HCT116 (cell line): ENCODE measurements around the gene PRDM8. TPM values are rescaled to one million over a fixed set of nuclear protein-coding genes. Genes with fewer than 3 reads are reported as not detected.

ENCODE experiments used
- ATAC-seq: fragments of 200-7000 bp; cut with Tn5 transposase; 2 replicates; pipeline ENCODE4 v1.9.1; 2020; ENCODE audit warnings: mild to moderate bottlenecking, moderate library complexity
- BruUV-seq: library from RNA; stranded (reverse); fragments of 400-500 nt; replicated peaks from 2 replicates; lab custom pipeline; 2021; lab: Mats Ljungman, UMichigan
- CTCF ChIA-PET: fragments of 300-600 bp; sonication (Branson Sonifier 250); formaldehyde crosslinking; loops from one replicate; lab custom pipeline; 2021; ENCODE audit warnings: antibody characterized with exemption; lab: Charles Lee
- POLR2A ChIA-PET: fragments of 300-600, 350-600 bp; sonication (Branson Sonifier 250); formaldehyde crosslinking; loops from one replicate; lab custom pipeline; 2021; ENCODE audit warnings: antibody characterized with exemption; lab: Charles Lee
- RAD21 ChIA-PET, 2 experiments: fragments of 300-600 bp; sonication (Branson Sonifier 250); formaldehyde crosslinking; loops; one replicate each; lab custom pipeline; 2023; ENCODE audit warnings: low total read pairs in 2 of 2; ENCODE audit not compliant: uncharacterized antibody in 2 of 2, unreplicated experiment in 2 of 2, low non-redundant PET in 1 of 2; lab: Charles Lee
- DNase-seq: peaks from one replicate; pipeline ENCODE4 v3.0.0-alpha.2; 2010; ENCODE audit warnings: low read depth, low spot score
- H2AFZ ChIP-seq: fragments of 200-600 bp; shearing (Covaris generic), sonication (generic); 2 replicates; pipeline ENCODE4 v1.6.1; 2017; ENCODE audit warnings: low read depth, mixed run types, mixed read lengths, antibody characterized with exemption, low read length; ENCODE audit not compliant: poor library complexity, severe bottlenecking
- H3K27ac ChIP-seq: 2 replicates; pipeline ENCODE4 v1.5.1; 2012; ENCODE audit warnings: low read depth, low read length
- H3K27me3 ChIP-seq: fragments of 200-600 bp; sonication (generic); 2 replicates; pipeline ENCODE4 v1.6.1; 2016; ENCODE audit warnings: mixed run types, low read length, mixed read lengths; ENCODE audit not compliant: insufficient read depth
- H3K36me3 ChIP-seq, 2 experiments: fragments of 200-500 bp in 1 of 2; fragments of 200-600 bp in 1 of 2; sonication (Bioruptor generic) in 1 of 2; sonication (generic) in 1 of 2; 2 replicates each; pipeline versions ENCODE4 v1.5.1 to v1.6.1; 2014 to 2016; ENCODE audit warnings: low read length in 2 of 2, inconsistent platforms in 1 of 2, mixed read lengths in 1 of 2, mixed run types in 1 of 2; ENCODE audit not compliant: insufficient read depth in 2 of 2, control insufficient read depth in 1 of 2
- H3K4me1 ChIP-seq, 2 experiments: fragments of 200-600 bp in 1 of 2; sonication (generic) in 1 of 2; 2 replicates each; pipeline versions ENCODE4 v1.5.1 to v1.6.1; 2012 to 2017; ENCODE audit warnings: low read length in 2 of 2, inconsistent platforms in 1 of 2, mild to moderate bottlenecking in 1 of 2, mixed read lengths in 1 of 2, mixed run types in 1 of 2, moderate library complexity in 1 of 2; ENCODE audit not compliant: insufficient read depth in 2 of 2, control insufficient read depth in 1 of 2
- H3K4me2 ChIP-seq: fragments of 200-600 bp; sonication (generic); 2 replicates; pipeline ENCODE4 v1.6.1; 2017; ENCODE audit warnings: mixed run types, low read length, mixed read lengths
- H3K4me3 ChIP-seq, 2 experiments: fragments of 200-600 bp in 1 of 2; sonication (generic) in 1 of 2; replicated peaks in 1 of 2; 2 replicates each; pipeline ENCODE4 v1.5.1; 2011 to 2016; ENCODE audit warnings: low read length in 2 of 2, control low read depth in 1 of 2, low read depth in 1 of 2, mild to moderate bottlenecking in 1 of 2, mixed read lengths in 1 of 2, mixed run types in 1 of 2
- H3K79me2 ChIP-seq: fragments of 200-600 bp; sonication (generic); 2 replicates; pipeline ENCODE4 v1.6.1; 2017; ENCODE audit warnings: mild to moderate bottlenecking, mixed run types, low read length, moderate library complexity, mixed read lengths; ENCODE audit not compliant: insufficient read depth
- H3K9ac ChIP-seq: fragments of 200-600 bp; sonication (generic); 2 replicates; pipeline ENCODE4 v1.6.1; 2016; ENCODE audit warnings: low read length, mixed read lengths
- H3K9me2 ChIP-seq: fragments of 200-600 bp; sonication (generic), shearing (Covaris generic); 2 replicates; pipeline ENCODE4 v1.6.1; 2017; ENCODE audit warnings: mixed run types, mild to moderate bottlenecking, moderate library complexity; ENCODE audit not compliant: insufficient read depth
- H3K9me3 ChIP-seq, 2 experiments: fragments of 200-500 bp in 1 of 2; fragments of 200-600 bp in 1 of 2; sonication (Bioruptor generic) in 1 of 2; sonication (generic) in 1 of 2; 2 replicates each; pipeline ENCODE4 v1.6.1; 2014 to 2017; ENCODE audit warnings: low read length in 2 of 2, mixed read lengths in 2 of 2, inconsistent platforms in 1 of 2, low read depth in 1 of 2, mild to moderate bottlenecking in 1 of 2, mixed run types in 1 of 2, moderate library complexity in 1 of 2; ENCODE audit not compliant: control insufficient read depth in 1 of 2, insufficient read depth in 1 of 2
- H4K20me1 ChIP-seq: fragments of 200-600 bp; sonication (generic), shearing (Covaris generic); 2 replicates; pipeline ENCODE4 v1.6.1; 2017; ENCODE audit warnings: mixed run types, mild to moderate bottlenecking, moderate library complexity; ENCODE audit not compliant: insufficient read depth
- CTCF ChIP-seq, 3 experiments: fragments of 200-600 bp in 1 of 3; sonication (generic) in 1 of 3; IDR thresholded peaks in 2 of 3; conservative IDR thresholded peaks in 1 of 3; 2 replicates each; pipeline ENCODE4 v1.5.1; 2012 to 2017; ENCODE audit warnings: low read depth in 2 of 3, low read length in 2 of 3, antibody characterized with exemption in 1 of 3, borderline replicate concordance in 1 of 3, control low read depth in 1 of 3, mild to moderate bottlenecking in 1 of 3, mixed read lengths in 1 of 3, mixed run types in 1 of 3, moderate library complexity in 1 of 3; ENCODE audit not compliant: insufficient read depth in 1 of 3
- EGR1 ChIP-seq: IDR thresholded peaks from 2 replicates; pipeline ENCODE4 v1.6.1; 2012; ENCODE audit warnings: low read depth
- ELF1 ChIP-seq: IDR thresholded peaks from 2 replicates; pipeline ENCODE4 v1.6.1; 2012; ENCODE audit warnings: low read depth, borderline replicate concordance
- EZH2phosphoT487 ChIP-seq: fragments of 200-600 bp; IDR thresholded peaks from 2 replicates; pipeline ENCODE4 v1.6.1; 2018; ENCODE audit warnings: antibody characterized with exemption, borderline replicate concordance
- MAX ChIP-seq: IDR thresholded peaks from 2 replicates; pipeline ENCODE4 v1.6.1; 2012
- POLR2A ChIP-seq: IDR thresholded peaks from 2 replicates; pipeline ENCODE4 v1.7.0; 2011; ENCODE audit warnings: borderline replicate concordance; ENCODE audit not compliant: insufficient read depth, insufficient read length; ENCODE audit errors: extremely low read depth
- SIN3A ChIP-seq: IDR thresholded peaks from 2 replicates; pipeline ENCODE4 v1.6.1; 2012; ENCODE audit warnings: low read depth
- SP1 ChIP-seq: IDR thresholded peaks from 2 replicates; pipeline ENCODE4 v1.6.1; 2012; ENCODE audit warnings: low read depth
- TCF7L2 ChIP-seq: IDR thresholded peaks from 2 replicates; pipeline ENCODE4 v1.7.0; 2011; ENCODE audit warnings: borderline replicate concordance, inconsistent platforms; ENCODE audit not compliant: insufficient read depth, insufficient read length; ENCODE audit errors: extremely low read depth
- YY1 ChIP-seq: IDR thresholded peaks from 2 replicates; pipeline ENCODE4 v1.6.1; 2011; ENCODE audit warnings: low read length, low read depth, moderate library complexity, mild to moderate bottlenecking; ENCODE audit not compliant: insufficient replicate concordance; ENCODE audit errors: extremely low read depth
- ZBTB33 ChIP-seq: IDR thresholded peaks from 2 replicates; pipeline ENCODE4 v1.6.1; 2011; ENCODE audit warnings: mild to moderate bottlenecking, low read length, moderate library complexity; ENCODE audit not compliant: insufficient replicate concordance; ENCODE audit errors: extremely low read depth
- ZFX ChIP-seq: fragments of 450-650 bp; IDR thresholded peaks from 2 replicates; pipeline ENCODE4 v1.6.1; 2017
- ZNF274 ChIP-seq: fragments of 200-500 bp; sonication (Bioruptor generic); IDR thresholded peaks from 2 replicates; pipeline ENCODE4 v1.6.1; 2014; ENCODE audit warnings: mild to moderate bottlenecking, low read depth, low read length, inconsistent platforms
- intact Hi-C: fragments of 100-400 bp; cut with micrococcal nuclease; formaldehyde crosslinking; loops from 2 replicates; pipeline ENCODE4 v1.10.0; 2022
- total RNA-seq: library from RNA; stranded (reverse); gene quantifications from one replicate; pipeline ENCODE4 v1.2.1, GENCODE V29; 2021; ENCODE audit not compliant: unreplicated experiment
- TF ChIP-seq, protein P1 (sequence below): IDR thresholded peaks from 2 replicates; pipeline ENCODE4 v1.6.1; 2012; ENCODE audit warnings: low read depth

The PRDM8 gene
- total RNA-seq, 1 experiment from 2014 or later: 1.4 TPM

- H3K4me1 ChIP-seq: peaks cover 0 to 13% of the 10 kb centered on the region in 2 experiments; a peak in 1 of 4 replicates
- RAD21 ChIA-PET: no interaction called here
- no peak overlapping the region for H3K9ac ChIP-seq
- no peaks in the 10 kb centered on the region for H3K79me2 ChIP-seq
- H3K4me3 ChIP-seq: no peak overlapping the region
- BruUV-seq: no TSS peak
- no peak for TF ChIP-seq POLR2A
- no peak for TF ChIP-seq YY1
- no peak for TF ChIP-seq ZFX
- no peak for TF ChIP-seq ELF1
- no peak for TF ChIP-seq ZBTB33
- no peak for TF ChIP-seq SIN3A
- no peak for TF ChIP-seq SP1
- no peak for TF ChIP-seq EZH2phosphoT487
- no peak for TF ChIP-seq CTCF (IDR thresholded peaks at IDR 0.05 in 2 of 3, conservative IDR thresholded peaks at IDR 0.05 in 1 of 3; ENCODE audit: borderline replicate concordance in 1 of 3, insufficient read depth in 1 of 3, low read depth in 2 of 3, low read length in 2 of 3)
- no peak for TF ChIP-seq TCF7L2
- no peak for TF ChIP-seq MAX
- no peak for TF ChIP-seq ZNF274
- no peak for TF ChIP-seq EGR1
- TF ChIP-seq, protein P1, sequence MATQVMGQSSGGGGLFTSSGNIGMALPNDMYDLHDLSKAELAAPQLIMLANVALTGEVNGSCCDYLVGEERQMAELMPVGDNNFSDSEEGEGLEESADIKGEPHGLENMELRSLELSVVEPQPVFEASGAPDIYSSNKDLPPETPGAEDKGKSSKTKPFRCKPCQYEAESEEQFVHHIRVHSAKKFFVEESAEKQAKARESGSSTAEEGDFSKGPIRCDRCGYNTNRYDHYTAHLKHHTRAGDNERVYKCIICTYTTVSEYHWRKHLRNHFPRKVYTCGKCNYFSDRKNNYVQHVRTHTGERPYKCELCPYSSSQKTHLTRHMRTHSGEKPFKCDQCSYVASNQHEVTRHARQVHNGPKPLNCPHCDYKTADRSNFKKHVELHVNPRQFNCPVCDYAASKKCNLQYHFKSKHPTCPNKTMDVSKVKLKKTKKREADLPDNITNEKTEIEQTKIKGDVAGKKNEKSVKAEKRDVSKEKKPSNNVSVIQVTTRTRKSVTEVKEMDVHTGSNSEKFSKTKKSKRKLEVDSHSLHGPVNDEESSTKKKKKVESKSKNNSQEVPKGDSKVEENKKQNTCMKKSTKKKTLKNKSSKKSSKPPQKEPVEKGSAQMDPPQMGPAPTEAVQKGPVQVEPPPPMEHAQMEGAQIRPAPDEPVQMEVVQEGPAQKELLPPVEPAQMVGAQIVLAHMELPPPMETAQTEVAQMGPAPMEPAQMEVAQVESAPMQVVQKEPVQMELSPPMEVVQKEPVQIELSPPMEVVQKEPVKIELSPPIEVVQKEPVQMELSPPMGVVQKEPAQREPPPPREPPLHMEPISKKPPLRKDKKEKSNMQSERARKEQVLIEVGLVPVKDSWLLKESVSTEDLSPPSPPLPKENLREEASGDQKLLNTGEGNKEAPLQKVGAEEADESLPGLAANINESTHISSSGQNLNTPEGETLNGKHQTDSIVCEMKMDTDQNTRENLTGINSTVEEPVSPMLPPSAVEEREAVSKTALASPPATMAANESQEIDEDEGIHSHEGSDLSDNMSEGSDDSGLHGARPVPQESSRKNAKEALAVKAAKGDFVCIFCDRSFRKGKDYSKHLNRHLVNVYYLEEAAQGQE: no peak
- no peaks in the 10 kb centered on the region for H3K9me3 ChIP-seq
- no peaks in the 10 kb centered on the region for H3K36me3 ChIP-seq
- POLR2A ChIA-PET: no interaction called here
- H3K4me2 ChIP-seq: no peak overlapping the region
- H3K27ac ChIP-seq: no peak overlapping the region
- intact Hi-C loops: loop anchor here (5.0 kb wide), 1 partner anchor 55 kb away; no protein-coding TSS in a partner anchor
- no peaks in the 10 kb centered on the region for H3K9me2 ChIP-seq
- ATAC-seq (no peak), DNase-seq (no peak)
- no peaks in the 10 kb centered on the region for H4K20me1 ChIP-seq
- no peak overlapping the region for H2AFZ ChIP-seq
- no peaks in the 10 kb centered on the region for H3K27me3 ChIP-seq
- CTCF ChIA-PET: no interaction called here
These were observed 15.0 kb upstream of the PRDM8 start for GRCh38 chr4:80182237-80182866.
